ENCODE measurements around the gene NIPA2. TPM values are rescaled to one million over a fixed set of nuclear protein-coding genes. Genes with fewer than 3 reads are reported as not detected.

Gene NIPA2
- total RNA-seq, 1 donor from 2014 or later, result 103 TPM

DNA sequence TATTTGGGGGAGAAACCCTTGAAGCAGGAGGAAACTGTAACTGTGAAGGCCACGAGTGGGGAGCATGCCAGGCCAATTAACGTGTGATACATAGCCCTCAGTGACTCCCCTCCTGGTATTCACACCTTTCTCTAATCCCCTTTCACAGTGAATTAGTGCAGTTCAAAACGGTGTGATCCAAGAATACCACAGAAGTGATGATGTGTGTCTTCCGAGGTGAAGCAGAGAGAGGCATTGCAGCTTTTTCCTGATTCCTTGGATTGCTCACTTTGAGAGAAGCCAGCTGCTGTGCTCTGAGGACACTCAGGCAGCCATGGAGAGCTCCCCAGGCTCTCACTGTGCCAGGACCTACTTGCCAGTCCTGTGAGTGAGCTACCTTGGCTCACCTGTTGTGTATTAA is 17.3 kb downstream of the NIPA2 start:
- FAIRE-seq, result no peak

DNA sequence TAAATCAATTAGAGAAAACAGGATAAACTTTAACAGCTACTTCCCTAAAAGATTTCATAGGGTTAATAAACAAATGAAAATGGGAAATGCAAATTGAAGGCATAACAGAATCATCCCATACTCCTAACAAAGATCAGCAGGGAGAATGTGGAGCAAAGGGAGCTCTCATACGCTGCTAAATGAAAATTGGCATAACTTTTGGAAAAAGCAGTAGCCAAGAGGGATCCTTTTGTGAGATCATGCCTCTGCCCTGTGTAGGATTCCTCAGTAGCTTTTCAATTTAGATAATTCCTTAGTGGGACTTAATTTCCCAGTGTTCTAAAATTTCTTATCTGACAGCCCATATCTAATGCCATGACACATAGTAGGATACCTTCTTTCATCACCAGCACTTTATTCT is 18.2 kb downstream of the NIPA2 start:
- Mint-ChIP-seq H3K27ac (ENCODE audit: unreplicated experiment) (no peak overlapping the region), H3K27me3 (ENCODE audit: low read depth, unreplicated experiment) (no peaks in the 10 kb centered on the region), H3K36me3 (ENCODE audit: low read depth, unreplicated experiment) (peaks cover 12% of the 10 kb centered on the region), H3K4me1 (ENCODE audit: low read depth, unreplicated experiment) (peaks cover 5% of the 10 kb centered on the region), H3K4me3 (ENCODE audit: unreplicated experiment) (no peak overlapping the region), H3K9me3 (ENCODE audit: unreplicated experiment) (no peaks in the 10 kb centered on the region)
- Histone ChIP-seq H3K27me3 (ENCODE audit: insufficient read depth, low read length) (no peaks in the 10 kb centered on the region), H3K9ac (ENCODE audit: low read length) (no peak overlapping the region), H4K20me1 (ENCODE audit: insufficient read depth, low read length) (peaks cover 8% of the 10 kb centered on the region), H3K4me2 (ENCODE audit: low read length) (no peak overlapping the region), H3K27ac (ENCODE audit: low read depth, low read length) (no peak overlapping the region), H3K79me2 (ENCODE audit: insufficient read depth, low read length) (peaks cover 18% of the 10 kb centered on the region), H2AFZ (ENCODE audit: low read depth, low read length) (no peak overlapping the region), H3K4me1 (ENCODE audit: insufficient read depth, low read length) (no peaks in the 10 kb centered on the region), H3K9me3 (ENCODE audit: insufficient read depth, low read depth, low read length) (no peaks in the 10 kb centered on the region), H3K36me3 (ENCODE audit: insufficient read depth, low read length) (peaks cover 40% of the 10 kb centered on the region), H3K4me3 (ENCODE audit: insufficient read depth, low read depth, low read length) (no peak overlapping the region)
- no peak for TF ChIP-seq EZH2 (IDR thresholded peaks at IDR 0.05; ENCODE audit: insufficient read depth, low read length)
- TF ChIP-seq, protein P1, sequence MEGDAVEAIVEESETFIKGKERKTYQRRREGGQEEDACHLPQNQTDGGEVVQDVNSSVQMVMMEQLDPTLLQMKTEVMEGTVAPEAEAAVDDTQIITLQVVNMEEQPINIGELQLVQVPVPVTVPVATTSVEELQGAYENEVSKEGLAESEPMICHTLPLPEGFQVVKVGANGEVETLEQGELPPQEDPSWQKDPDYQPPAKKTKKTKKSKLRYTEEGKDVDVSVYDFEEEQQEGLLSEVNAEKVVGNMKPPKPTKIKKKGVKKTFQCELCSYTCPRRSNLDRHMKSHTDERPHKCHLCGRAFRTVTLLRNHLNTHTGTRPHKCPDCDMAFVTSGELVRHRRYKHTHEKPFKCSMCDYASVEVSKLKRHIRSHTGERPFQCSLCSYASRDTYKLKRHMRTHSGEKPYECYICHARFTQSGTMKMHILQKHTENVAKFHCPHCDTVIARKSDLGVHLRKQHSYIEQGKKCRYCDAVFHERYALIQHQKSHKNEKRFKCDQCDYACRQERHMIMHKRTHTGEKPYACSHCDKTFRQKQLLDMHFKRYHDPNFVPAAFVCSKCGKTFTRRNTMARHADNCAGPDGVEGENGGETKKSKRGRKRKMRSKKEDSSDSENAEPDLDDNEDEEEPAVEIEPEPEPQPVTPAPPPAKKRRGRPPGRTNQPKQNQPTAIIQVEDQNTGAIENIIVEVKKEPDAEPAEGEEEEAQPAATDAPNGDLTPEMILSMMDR (IDR thresholded peaks at IDR 0.05; ENCODE audit: insufficient read depth, low read depth, low read length), result no peak
- DNase-seq (ENCODE audit: low read depth) (no peak), FAIRE-seq (no peak)

More for the DNA sequence above, 17.3 kb downstream of the NIPA2 start:
- Histone ChIP-seq H3K4me2 (ENCODE audit: low read length) (no peak overlapping the region), H3K27ac (ENCODE audit: low read depth, low read length) (no peak overlapping the region), H3K4me1 (ENCODE audit: insufficient read depth, low read length) (no peaks in the 10 kb centered on the region), H3K36me3 (ENCODE audit: insufficient read depth, low read length) (peaks cover 36% of the 10 kb centered on the region), H2AFZ (ENCODE audit: low read depth, low read length) (no peak overlapping the region), H3K9me3 (ENCODE audit: insufficient read depth, low read depth, low read length) (no peaks in the 10 kb centered on the region), H3K79me2 (ENCODE audit: insufficient read depth, low read length) (peaks cover 26% of the 10 kb centered on the region), H4K20me1 (ENCODE audit: insufficient read depth, low read length) (peaks cover 14% of the 10 kb centered on the region), H3K4me3 (ENCODE audit: insufficient read depth, low read depth, low read length) (no peak overlapping the region), H3K27me3 (ENCODE audit: insufficient read depth, low read length) (no peaks in the 10 kb centered on the region), H3K9ac (ENCODE audit: low read length) (no peak overlapping the region)
- Mint-ChIP-seq H3K9me3 (ENCODE audit: unreplicated experiment) (no peaks in the 10 kb centered on the region), H3K27me3 (ENCODE audit: low read depth, unreplicated experiment) (no peaks in the 10 kb centered on the region), H3K36me3 (ENCODE audit: low read depth, unreplicated experiment) (peaks cover 14% of the 10 kb centered on the region), H3K4me3 (ENCODE audit: unreplicated experiment) (no peak overlapping the region), H3K27ac (ENCODE audit: unreplicated experiment) (no peak overlapping the region), H3K4me1 (ENCODE audit: low read depth, unreplicated experiment) (peaks cover 8% of the 10 kb centered on the region)
- TF ChIP-seq EZH2 (IDR thresholded peaks at IDR 0.05; ENCODE audit: insufficient read depth, low read length), result no peak
- TF ChIP-seq, protein P1 (IDR thresholded peaks at IDR 0.05; ENCODE audit: insufficient read depth, low read depth, low read length), result no peak
- DNase-seq (ENCODE audit: low read depth), result no peak

DNA sequence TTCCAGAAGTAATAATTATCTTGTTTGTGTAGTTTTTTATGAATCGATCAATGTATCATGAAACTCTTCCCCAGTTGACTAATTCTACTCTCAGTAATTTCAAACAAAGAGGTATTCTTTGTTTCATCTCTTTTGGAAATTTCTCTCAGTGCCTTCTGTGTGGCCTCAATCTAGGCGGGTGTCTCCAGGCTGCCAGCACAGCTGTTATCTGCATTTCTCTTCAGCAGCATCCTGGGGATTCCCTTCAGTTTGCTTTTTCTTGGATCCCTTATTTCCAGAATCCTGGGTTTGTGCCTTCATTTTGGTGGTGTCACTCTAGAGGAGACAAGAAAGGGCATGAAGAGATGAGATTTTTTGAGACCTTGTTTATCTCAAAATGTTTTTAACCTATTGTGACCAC is 22.7 kb downstream of the NIPA2 start:
- peaks cover 25% of the 10 kb centered on the region for H3K36me3 ChIP-seq (ENCODE audit: insufficient read depth, low read length)
- H3K36me3 Mint-ChIP-seq (ENCODE audit: low read depth, unreplicated experiment), result peaks cover 17% of the 10 kb centered on the region
- no peaks in the 10 kb centered on the region for H3K9me3 Mint-ChIP-seq (ENCODE audit: unreplicated experiment)

More for the DNA sequence above, 22.7 kb downstream of the NIPA2 start:
- H3K9ac ChIP-seq (ENCODE audit: low read length), result no peak overlapping the region
- peaks cover 19% of the 10 kb centered on the region for H3K79me2 ChIP-seq (ENCODE audit: insufficient read depth, low read length)
- peaks cover 5% of the 10 kb centered on the region for H3K4me1 ChIP-seq (ENCODE audit: insufficient read depth, low read length)
- peaks cover 27% of the 10 kb centered on the region for H4K20me1 ChIP-seq (ENCODE audit: insufficient read depth, low read length)
- FAIRE-seq (no peak), DNase-seq (ENCODE audit: low read depth) (no peak)
- Mint-ChIP-seq H3K27me3 (ENCODE audit: low read depth, unreplicated experiment) (no peaks in the 10 kb centered on the region), H3K4me1 (ENCODE audit: low read depth, unreplicated experiment) (peaks cover 10% of the 10 kb centered on the region), H3K27ac (ENCODE audit: unreplicated experiment) (no peak overlapping the region), H3K4me3 (ENCODE audit: unreplicated experiment) (no peak overlapping the region)
- H3K4me3 ChIP-seq (ENCODE audit: insufficient read depth, low read depth, low read length), result no peak overlapping the region
- H3K27ac ChIP-seq (ENCODE audit: low read depth, low read length), result no peak overlapping the region
- H2AFZ ChIP-seq (ENCODE audit: low read depth, low read length), result no peak overlapping the region
- H3K4me2 ChIP-seq (ENCODE audit: low read length), result no peak overlapping the region
- TF ChIP-seq EZH2 (IDR thresholded peaks at IDR 0.05; ENCODE audit: insufficient read depth, low read length), result no peak
- TF ChIP-seq, protein P1 (IDR thresholded peaks at IDR 0.05; ENCODE audit: insufficient read depth, low read depth, low read length), result no peak
- H3K27me3 ChIP-seq (ENCODE audit: insufficient read depth, low read length), result no peaks in the 10 kb centered on the region
- no peaks in the 10 kb centered on the region for H3K9me3 ChIP-seq (ENCODE audit: insufficient read depth, low read depth, low read length)

All from astrocyte (in vitro differentiated cells and primary cell).